AML-193 (cell line): ENCODE data around the gene MBNL1.
"Not testable (repeated sequence)": the region's sequence is repeated elsewhere in the genome, so short reads cannot be mapped to it uniquely, and the experiment has no call there.

ENCODE experiments used
- DNase-seq, 2 experiments: peaks; one replicate each; lab custom pipeline; 2025; lab: John Stamatoyannopoulos, UW

The MBNL1 gene

DNA sequence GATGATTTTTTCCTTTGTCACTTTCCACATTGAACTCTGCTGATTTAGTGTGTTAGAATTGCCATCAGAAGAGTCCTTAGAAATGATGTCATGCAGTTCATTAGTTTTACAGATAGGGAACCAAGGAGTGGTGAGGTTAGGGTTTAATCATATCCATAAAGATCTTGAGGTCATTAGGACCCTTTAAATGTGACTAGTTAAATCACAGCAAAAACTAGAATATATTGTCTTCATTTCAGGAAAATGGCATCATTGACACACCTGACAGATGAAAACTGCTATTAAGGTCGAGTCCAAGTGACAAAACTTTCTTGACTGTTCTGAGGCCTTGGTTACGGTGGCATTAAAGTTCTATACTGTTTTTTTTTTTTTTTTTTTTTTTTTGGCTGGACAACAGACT lies 50.5 kb downstream of the MBNL1 start:
- no peak for DNase-seq

DNA sequence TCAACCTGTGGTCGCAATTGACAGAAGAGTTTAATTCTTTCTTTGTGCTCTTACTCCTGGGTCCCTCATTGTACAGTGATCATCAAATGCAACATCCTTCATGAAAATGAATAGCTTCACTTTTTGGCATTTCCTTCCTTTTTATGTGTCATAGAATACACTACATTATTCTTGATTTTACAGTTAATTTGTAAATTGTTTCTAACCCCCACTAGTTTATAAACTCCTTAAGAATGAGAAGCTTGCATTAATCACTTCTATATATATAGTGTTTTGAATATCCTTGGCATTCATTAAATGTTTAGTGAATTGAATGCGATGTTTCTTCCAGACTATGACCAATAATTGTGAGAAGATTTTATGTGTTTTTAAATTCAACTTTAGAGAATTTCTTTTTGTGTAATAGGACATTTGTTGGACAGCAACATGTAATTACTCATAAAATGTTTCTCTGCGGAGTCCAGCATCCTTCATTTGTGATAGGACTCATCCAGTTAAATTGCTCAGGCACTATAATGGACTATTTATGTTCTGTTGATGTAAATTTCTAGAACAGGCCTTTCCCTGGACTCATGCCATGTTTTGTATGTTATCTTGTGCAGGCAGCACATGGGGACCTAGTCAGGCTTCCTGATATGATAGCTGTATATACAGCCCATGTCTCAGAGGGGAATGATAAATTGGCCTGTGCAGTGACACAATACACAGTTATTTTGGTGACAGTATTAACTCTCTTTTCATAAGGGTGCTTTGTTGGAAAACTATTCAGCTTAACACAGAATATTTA lies 51.3 kb downstream of the MBNL1 start:
- no peak for DNase-seq

GRCh38 chr3:152321200-152321954 lies 52.6 kb downstream of the MBNL1 start:
- no peak for DNase-seq

GRCh38 chr3:152321955-152322377 lies 53.2 kb downstream of the MBNL1 start:
- no peak for DNase-seq

GRCh38 chr3:152322756-152323155 lies 54.0 kb downstream of the MBNL1 start:
- peak; percentile 81 to 84 for DNase-seq

GRCh38 chr3:152323834-152324233 lies 55.1 kb downstream of the MBNL1 start:
- DNase-seq, result no peak

GRCh38 chr3:152325136-152325535 lies 56.4 kb downstream of the MBNL1 start:
- DNase-seq, result no peak

- DNase-seq, result no peak
These were observed 58.5 kb downstream of the MBNL1 start for GRCh38 chr3:152327203-152327602.

- DNase-seq, result peak in 1 of 2 experiments; percentile 28
These were observed 60.1 kb downstream of the MBNL1 start for GRCh38 chr3:152328841-152329240.

GRCh38 chr3:152330559-152330958 lies 61.8 kb downstream of the MBNL1 start:
- no peak for DNase-seq

GRCh38 chr3:152331018-152331541 lies 62.4 kb downstream of the MBNL1 start:
- no peak for DNase-seq

- no peak for DNase-seq
These were observed 63.3 kb downstream of the MBNL1 start for GRCh38 chr3:152331998-152332397.

- no peak for DNase-seq
These were observed 65.2 kb downstream of the MBNL1 start for GRCh38 chr3:152333928-152334327.

- DNase-seq, result no peak
These were observed 66.0 kb downstream of the MBNL1 start for GRCh38 chr3:152334761-152335160.

DNA sequence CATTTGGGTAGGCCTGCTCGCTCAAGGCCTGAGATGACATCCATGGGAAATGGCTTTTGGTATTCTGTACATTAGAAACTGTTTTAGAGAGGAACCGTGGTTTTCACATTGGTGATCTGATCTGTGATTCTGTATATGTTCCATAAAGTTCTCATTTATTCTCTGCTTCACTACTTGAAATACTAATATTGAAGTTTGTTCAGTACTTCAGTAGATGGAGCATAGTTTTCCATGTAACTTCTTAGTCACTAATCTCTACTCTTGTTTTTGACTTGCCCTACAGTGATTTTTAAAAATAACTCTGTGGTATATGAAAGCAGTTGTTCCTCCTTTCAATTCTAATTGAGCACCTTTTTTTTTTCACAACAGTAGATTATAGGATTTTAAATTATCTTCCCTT lies 66.5 kb downstream of the MBNL1 start:
- DNase-seq, result no peak

DNA sequence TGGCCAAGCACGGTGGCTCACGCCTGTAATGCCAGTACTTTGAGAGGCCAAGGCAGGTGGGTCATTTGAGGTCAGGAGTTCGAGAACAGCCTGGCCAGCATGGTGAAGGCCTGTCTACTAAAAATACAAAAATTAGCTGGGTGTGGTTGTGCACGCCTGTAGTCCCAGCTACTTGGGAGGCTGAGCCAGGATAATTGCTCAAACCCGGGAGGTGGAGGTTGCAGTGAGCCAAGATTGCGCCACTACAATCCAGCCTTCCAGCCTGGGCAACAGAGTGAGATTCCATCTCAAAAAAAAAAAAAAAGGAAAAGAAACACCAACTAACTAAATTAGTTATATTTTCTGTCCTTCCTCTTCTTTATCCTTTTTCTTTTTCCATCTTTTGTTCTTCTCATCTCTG lies 68.6 kb downstream of the MBNL1 start:
- DNase-seq, result not testable (repeated sequence)

DNA sequence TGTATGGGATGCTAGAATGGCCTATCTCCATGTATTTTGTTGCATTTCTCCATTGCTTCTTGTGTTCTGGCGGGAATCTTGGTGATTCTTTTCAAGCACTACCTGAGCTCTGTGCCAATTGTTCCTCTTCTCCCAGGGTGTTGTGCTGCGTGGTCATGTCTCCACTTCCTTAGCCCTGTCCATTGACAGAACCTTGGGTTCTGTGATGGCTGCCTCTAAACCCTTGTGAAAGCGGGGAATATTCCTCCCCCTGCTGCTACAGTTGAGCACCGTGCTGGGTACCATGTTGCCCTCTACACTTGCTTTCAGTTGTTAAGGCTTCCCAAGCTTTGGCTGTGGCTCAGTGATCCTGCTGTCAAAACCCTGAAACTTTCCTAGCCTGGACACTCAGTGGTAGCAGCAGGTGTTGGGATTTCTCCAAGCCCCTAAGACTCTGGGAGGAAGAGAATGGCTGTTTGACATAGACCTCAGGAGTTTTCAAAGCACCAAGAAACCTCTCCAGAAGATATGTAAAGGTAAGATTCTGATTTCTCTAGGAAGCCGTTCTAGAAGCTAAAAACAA lies 69.5 kb downstream of the MBNL1 start:
- DNase-seq, result no peak

- no peak for DNase-seq
These were observed 71.3 kb downstream of the MBNL1 start for GRCh38 chr3:152339881-152340505.

- DNase-seq, result no peak
These were observed 76.5 kb downstream of the MBNL1 start for GRCh38 chr3:152345233-152345632.

GRCh38 chr3:152346058-152346457 lies 77.3 kb downstream of the MBNL1 start:
- no peak for DNase-seq

GRCh38 chr3:152346740-152347139 lies 78.0 kb downstream of the MBNL1 start:
- no peak for DNase-seq

DNA sequence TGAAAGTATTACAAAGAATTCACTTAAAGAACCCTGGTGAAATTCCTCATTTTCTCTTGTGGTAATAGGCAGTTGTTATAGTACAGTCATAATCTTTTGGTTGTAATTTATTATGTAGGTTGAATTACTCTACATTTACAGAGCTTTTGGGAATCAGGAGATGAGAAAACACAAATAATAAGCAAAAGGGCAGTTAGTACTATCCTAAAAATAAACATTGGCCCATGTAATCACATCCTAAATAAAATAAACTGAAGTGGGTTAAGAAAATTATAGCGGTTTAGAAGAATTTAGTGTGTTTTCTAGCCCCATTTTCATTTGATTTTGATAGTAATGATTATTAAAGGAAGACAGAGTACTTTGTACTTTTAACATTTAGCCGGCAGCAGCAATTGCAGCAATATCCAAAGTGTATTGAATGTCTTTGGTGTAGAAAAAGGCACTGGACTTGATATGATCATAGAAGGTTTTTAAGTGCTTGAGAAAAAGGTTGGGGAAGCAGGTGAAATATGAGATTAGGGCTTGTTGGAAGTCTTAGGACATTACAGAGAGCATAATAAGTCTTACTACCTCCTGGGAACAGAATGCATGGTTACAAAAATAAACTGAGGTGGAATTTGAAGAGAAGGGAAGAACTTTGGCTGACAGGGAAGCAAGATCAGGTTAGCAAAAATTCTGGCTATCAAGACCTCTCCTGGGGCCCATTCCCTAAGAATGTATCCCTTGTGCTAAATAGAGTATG lies 79.9 kb downstream of the MBNL1 start:
- no peak for DNase-seq
